BE2C (cell line): Measurements from ENCODE around the gene SFT2D1.

Experiments used
- DNase-seq: peaks from one replicate; pipeline ENCODE4 v3.0.0-alpha.2; 2020
- H3K27me3 ChIP-seq: fragments of 250-450 bp; sonication (Bioruptor Pico); 2 replicates; pipeline ENCODE4 v1.5.1; 2020; ENCODE audit warnings: mild to moderate bottlenecking
- H3K36me3 ChIP-seq: fragments of 250-450 bp; sonication (Bioruptor Pico); 2 replicates; pipeline ENCODE4 v1.5.1; 2020; ENCODE audit warnings: mild to moderate bottlenecking
- H3K4me1 ChIP-seq: fragments of 250-450 bp; sonication (Bioruptor Pico); 2 replicates; pipeline ENCODE4 v1.5.1; 2020
- H3K4me3 ChIP-seq: 2 replicates; pipeline ENCODE4 v1.5.1; 2011; ENCODE audit warnings: low read depth, low read length
- H3K9me3 ChIP-seq: fragments of 250-450 bp; sonication (Bioruptor Pico); 2 replicates; pipeline ENCODE4 v1.5.1; 2020
- TF ChIP-seq, protein P1 (sequence below): IDR thresholded peaks from 2 replicates; pipeline ENCODE4 v1.5.1; 2012; ENCODE audit warnings: mild to moderate bottlenecking, low read depth, low read length

The SFT2D1 gene

DNA sequence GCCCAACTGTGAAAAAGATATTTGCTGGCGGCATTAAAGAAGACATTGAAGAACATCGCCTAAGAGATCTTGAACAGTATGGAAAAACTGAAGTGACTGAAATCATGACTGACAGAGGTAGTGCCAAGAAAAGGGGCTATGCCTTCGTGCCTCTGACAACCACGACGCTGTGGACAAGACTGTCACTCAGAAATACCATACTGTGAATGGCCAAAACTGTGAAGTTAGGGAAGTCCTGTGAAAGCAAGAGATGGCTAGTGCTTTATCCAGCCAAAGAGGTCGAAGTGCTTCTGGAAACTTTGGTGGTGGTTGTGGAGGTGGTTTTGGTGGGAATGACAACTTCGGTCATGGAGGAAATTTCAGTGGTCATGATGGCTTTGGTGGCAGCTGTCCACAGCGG is 7.5 kb downstream of the SFT2D1 start:
- H3K36me3 ChIP-seq: peaks cover 19% of the 10 kb centered on the region
- H3K4me3 ChIP-seq: no peak overlapping the region
- H3K9me3 ChIP-seq: no peaks in the 10 kb centered on the region
- TF ChIP-seq, protein P1, sequence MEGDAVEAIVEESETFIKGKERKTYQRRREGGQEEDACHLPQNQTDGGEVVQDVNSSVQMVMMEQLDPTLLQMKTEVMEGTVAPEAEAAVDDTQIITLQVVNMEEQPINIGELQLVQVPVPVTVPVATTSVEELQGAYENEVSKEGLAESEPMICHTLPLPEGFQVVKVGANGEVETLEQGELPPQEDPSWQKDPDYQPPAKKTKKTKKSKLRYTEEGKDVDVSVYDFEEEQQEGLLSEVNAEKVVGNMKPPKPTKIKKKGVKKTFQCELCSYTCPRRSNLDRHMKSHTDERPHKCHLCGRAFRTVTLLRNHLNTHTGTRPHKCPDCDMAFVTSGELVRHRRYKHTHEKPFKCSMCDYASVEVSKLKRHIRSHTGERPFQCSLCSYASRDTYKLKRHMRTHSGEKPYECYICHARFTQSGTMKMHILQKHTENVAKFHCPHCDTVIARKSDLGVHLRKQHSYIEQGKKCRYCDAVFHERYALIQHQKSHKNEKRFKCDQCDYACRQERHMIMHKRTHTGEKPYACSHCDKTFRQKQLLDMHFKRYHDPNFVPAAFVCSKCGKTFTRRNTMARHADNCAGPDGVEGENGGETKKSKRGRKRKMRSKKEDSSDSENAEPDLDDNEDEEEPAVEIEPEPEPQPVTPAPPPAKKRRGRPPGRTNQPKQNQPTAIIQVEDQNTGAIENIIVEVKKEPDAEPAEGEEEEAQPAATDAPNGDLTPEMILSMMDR: no peak
- no peaks in the 10 kb centered on the region for H3K27me3 ChIP-seq
- no peaks in the 10 kb centered on the region; the same call in 1 of the 2 replicates for H3K4me1 ChIP-seq
- no peak for DNase-seq

DNA sequence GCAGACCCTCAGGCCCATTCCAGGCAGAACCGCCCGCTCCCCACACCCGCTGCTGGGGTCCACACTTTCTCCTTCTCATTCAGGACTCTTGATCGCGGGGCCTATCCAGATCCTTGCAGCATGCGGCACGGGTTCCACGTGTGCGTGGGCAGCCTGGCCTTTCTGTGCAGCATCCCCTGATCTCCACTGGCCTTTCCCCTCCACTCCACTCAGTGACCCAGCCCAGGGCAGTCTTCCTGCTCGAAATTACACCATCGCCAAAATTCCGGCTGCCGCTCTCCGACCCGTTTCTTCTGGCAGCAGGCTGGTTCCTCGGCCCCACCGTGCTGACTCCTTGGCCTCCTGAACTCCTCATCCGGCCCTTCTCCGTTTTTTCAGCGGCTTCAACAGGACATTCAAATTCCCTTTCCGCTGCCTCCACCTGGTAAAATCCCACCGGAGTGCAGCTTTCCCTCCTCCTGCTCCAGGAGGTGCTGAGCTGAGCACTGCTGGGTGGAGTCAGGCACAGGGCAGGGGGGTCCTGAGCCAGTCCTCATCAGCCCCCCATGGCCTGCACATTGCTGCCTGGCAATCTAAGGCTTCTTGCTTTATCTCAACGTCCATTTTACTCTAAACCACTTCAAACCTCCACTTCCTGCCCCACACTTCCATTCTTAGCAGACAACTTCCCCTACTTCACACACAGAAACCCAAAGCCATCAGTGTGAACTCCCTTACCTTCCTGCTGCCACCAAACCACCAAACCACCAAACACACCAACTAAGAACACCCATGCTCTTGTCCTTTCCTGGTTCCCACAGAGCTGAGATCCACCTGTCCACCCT is 9.0 kb downstream of the SFT2D1 start:
- DNase-seq: no peak
- H3K36me3 ChIP-seq: peaks cover 19% of the 10 kb centered on the region
- TF ChIP-seq, protein P1: no peak
- H3K9me3 ChIP-seq: no peaks in the 10 kb centered on the region
- no peaks in the 10 kb centered on the region for H3K27me3 ChIP-seq
- no peaks in the 10 kb centered on the region; the same call in 1 of the 2 replicates for H3K4me1 ChIP-seq
- no peak overlapping the region for H3K4me3 ChIP-seq

DNA sequence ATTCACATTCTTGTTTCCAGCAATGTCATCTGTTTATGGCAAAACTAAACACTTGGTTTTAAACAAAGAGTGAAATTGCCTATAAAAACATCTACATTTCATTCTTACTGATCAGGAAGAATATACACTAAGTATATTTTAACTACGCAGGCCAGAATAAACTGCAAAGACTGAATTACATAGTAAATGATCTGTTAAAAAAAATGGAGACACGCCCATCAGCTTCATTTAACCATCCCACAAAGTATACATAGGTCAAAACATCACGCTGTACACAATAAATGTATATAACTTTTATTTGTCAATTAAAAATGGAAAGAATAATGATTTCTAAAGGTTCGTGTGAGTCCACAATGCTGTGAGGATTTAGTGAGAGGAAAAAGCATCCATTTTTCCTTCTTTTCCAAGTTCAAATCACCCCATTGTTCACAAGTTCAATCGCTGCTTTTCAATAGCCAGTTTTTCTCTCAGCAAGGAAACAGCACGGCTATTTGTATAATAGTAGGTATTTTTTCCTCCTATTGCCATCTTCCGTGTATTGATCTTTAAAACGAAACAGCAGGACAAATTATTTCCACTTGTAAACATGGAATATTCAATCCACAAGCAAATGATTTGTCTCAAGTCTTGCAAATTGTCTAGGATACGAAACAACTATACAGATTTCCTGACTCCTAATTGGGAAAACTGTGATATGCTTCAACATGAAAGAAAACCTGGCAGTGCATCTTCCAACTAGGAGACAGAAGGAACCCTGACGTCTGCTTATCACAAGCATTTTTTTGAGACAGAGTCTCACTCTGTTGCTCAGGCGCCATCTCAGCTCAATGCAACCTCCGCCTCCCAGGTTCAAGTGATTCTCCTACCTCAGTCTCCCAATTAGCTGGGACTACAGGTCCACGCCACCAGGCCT is 10.6 kb downstream of the SFT2D1 start:
- TF ChIP-seq, protein P1: no peak
- no peak overlapping the region for H3K4me3 ChIP-seq
- no peak for DNase-seq
- peaks cover 21% of the 10 kb centered on the region for H3K36me3 ChIP-seq
- H3K9me3 ChIP-seq: no peaks in the 10 kb centered on the region
- H3K4me1 ChIP-seq: no peaks in the 10 kb centered on the region; the same call in 1 of the 2 replicates
- no peaks in the 10 kb centered on the region for H3K27me3 ChIP-seq

DNA sequence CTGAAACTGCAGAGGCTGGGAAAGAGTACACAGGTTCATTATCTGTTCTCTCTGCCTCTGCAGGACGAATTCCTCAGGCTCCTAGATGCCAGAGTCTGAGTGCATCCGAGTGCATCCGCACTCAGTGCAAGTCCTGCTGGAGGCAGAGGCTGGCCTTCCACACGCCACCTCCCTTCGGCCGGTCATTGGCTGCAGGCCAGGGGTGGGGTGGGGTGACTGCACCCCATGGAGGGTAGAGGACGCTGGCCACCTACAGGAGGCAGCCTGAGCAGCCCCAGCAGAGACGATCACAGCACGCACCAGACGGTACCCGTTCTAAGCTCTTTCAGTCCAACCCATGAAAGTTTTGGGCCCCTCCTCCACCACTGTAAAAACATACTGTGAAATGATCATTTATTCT is 11.7 kb downstream of the SFT2D1 start:
- H3K36me3 ChIP-seq: peaks cover 19% of the 10 kb centered on the region
- H3K27me3 ChIP-seq: no peaks in the 10 kb centered on the region
- no peaks in the 10 kb centered on the region; the same call in 1 of the 2 replicates for H3K4me1 ChIP-seq
- TF ChIP-seq, protein P1: peak; percentile 49
- H3K4me3 ChIP-seq: 0 out of 2 replicates have a peak overlapping the region, but pooled peaks have one; percentile 11
- DNase-seq: peak; percentile 89
- no peaks in the 10 kb centered on the region for H3K9me3 ChIP-seq

DNA sequence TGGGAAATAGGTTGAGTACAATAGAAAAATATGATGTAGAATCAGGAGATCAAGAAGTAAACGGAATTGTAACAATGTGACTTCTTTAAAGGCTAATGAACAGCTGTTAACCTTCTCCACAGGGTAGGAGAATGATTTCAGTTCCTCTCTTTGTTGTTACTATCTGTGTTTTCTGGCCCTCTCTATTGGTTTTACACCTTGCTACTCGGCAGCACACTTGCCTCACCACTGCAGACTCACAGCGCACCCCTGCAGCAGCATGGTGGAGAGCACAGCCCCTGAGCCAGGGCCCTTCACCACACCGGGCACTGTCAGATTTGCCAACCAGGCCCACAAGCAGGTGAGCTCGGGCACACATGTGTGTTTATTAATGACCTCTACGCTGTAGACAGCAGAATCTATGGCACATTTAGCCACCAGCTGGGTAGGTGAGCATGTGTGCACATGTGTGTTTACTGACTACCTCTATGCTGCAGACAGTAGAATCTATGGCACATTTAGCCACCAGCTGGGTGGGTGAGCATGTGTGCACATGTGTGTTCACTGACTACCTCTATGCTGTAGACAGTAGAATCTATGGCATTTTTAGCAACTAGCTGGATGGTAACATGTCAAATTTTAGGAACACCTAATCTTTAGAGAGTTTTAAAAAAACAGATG is 16.8 kb downstream of the SFT2D1 start:
- no peak overlapping the region for H3K4me3 ChIP-seq
- no peaks in the 10 kb centered on the region for H3K4me1 ChIP-seq
- TF ChIP-seq, protein P1: no peak
- DNase-seq: no peak
- no peaks in the 10 kb centered on the region for H3K9me3 ChIP-seq
- peaks cover 33% of the 10 kb centered on the region for H3K36me3 ChIP-seq
- no peaks in the 10 kb centered on the region for H3K27me3 ChIP-seq
